Posterior vena cava (tissue), 2 donors: ENCODE measurements around the gene SHISA5. TPM values are rescaled to one million over a fixed set of nuclear protein-coding genes. Genes with fewer than 3 reads are reported as not detected.
"Not testable (repeated sequence)": the region's sequence is repeated elsewhere in the genome, so short reads cannot be mapped to it uniquely, and the experiment has no call there.

ENCODE experiments used
- DNase-seq: peaks from one replicate; pipeline ENCODE4 v3.0.0-alpha.2; 2020; ENCODE audit warnings: low spot score
- intact Hi-C, 2 donors: fragments of 100-400 bp; cut with DNase I; formaldehyde crosslinking; loops; one replicate each; pipeline versions ENCODE4 v1.14.1 to v1.14.2; 2022 to 2023
- long read RNA-seq, 2 donors: library from polyadenylated mRNA; unstranded; transcript quantifications; one replicate each; pipeline ENCODE4 v2.0.0, GENCODE V29; 2020 to 2021
- total RNA-seq, 2 donors: library from RNA; stranded (reverse); fragmentation: NEBNext Ultra II Directional; extraction: Animal tissue kit (Norgen Biotek cat#: 25700); gene quantifications; one replicate each; pipeline ENCODE4 v1.2.1, GENCODE V29; 2021
- donor health status: DM: yes; HTN: yes; CAD: no.
- donor health status: DM: yes; HTN: yes; CAD: no.

SHISA5 gene
- 100 to 1,000 TPM; 142 to 147 TPM for total RNA-seq
- long read RNA-seq, donor 1, transcript SHISA5-206 (4 exons, 1,839 nt): minor isoform, 36 of 98 reads
- long read RNA-seq, donor 1, transcript SHISA5-201 (6 exons, 2,369 nt): major isoform, 39 of 98 reads
- long read RNA-seq, donor 1, partial matches to known transcripts: 6 of 98 reads
- long read RNA-seq, donor 1, other reads (novel, unspliced or antisense): 14 of 98 reads
- long read RNA-seq, donor 2, transcript SHISA5-206 (4 exons, 1,839 nt): major isoform, 295 of 723 reads
- long read RNA-seq, donor 2, transcript SHISA5-208 (6 exons, 2,250 nt): minor isoform, 9 of 723 reads
- long read RNA-seq, donor 2, transcript SHISA5-201 (6 exons, 2,369 nt): minor isoform, 267 of 723 reads
- long read RNA-seq, donor 2, partial matches to known transcripts: 66 of 723 reads
- long read RNA-seq, donor 2, other reads (novel, unspliced or antisense): 83 of 723 reads

GRCh38 chr3:48504051-48504946 is at the start of gene SHISA5:
Gene SHISA5 (minus strand): TSS chr3:48504174. CDS start chr3:48504094, 80 bp downstream.
- peak; percentile 95 for DNase-seq
- intact Hi-C loops: no loop called here

- no peak for DNase-seq
- intact Hi-C loops: loop anchor here in 1 of 2 donors (5.0 kb wide), 1 partner anchor 106 kb away; the partner anchor contains the start of gene ATRIP
These were observed 49.4 kb upstream of the SHISA5 start for GRCh38 chr3:48553361-48553760.

- no peak for DNase-seq
- intact Hi-C loops: loop anchor here in 1 of 2 donors (5.0 kb wide), 1 partner anchor 105 kb away; the partner anchor contains the start of gene ATRIP
These were observed 48.4 kb upstream of the SHISA5 start for GRCh38 chr3:48552111-48552951.

GRCh38 chr3:48551651-48552050 is 47.7 kb upstream of the SHISA5 start:
- intact Hi-C loops: loop anchor here in 1 of 2 donors (5.0 kb wide), 1 partner anchor 104 kb away; the partner anchor contains the start of gene ATRIP
- DNase-seq: not testable (repeated sequence)

- DNase-seq: peak; percentile 96
- intact Hi-C loops: loop anchor here (2.0 to 10.0 kb wide), 3 partner anchors 84 to 274 kb away; no protein-coding TSS in a partner anchor
These were observed 45.0 kb upstream of the SHISA5 start for GRCh38 chr3:48548729-48549705.

GRCh38 chr3:48548126-48548525 is 44.2 kb upstream of the SHISA5 start:
- no peak for DNase-seq
- intact Hi-C loops: loop anchor here (2.0 to 10.0 kb wide), 3 partner anchors 83 to 273 kb away; no protein-coding TSS in a partner anchor

GRCh38 chr3:48546203-48546829 is 42.3 kb upstream of the SHISA5 start:
- intact Hi-C loops: loop anchor here (2.0 to 10.0 kb wide), 3 partner anchors 80 to 272 kb away; a partner anchor contains a TSS
- no peak for DNase-seq

- intact Hi-C loops: loop anchor here (10.0 kb wide), 2 partner anchors 149 to 269 kb away; no protein-coding TSS in a partner anchor
- no peak for DNase-seq
These were observed 40.2 kb upstream of the SHISA5 start for GRCh38 chr3:48544141-48544540.

- intact Hi-C loops: loop anchor here (10.0 kb wide), 2 partner anchors 149 to 269 kb away; no protein-coding TSS in a partner anchor
- DNase-seq: no peak
These were observed 39.4 kb upstream of the SHISA5 start for GRCh38 chr3:48543271-48543866.

- DNase-seq: no peak
- intact Hi-C loops: no loop called here
These were observed 34.5 kb upstream of the SHISA5 start for GRCh38 chr3:48538451-48538850.

- DNase-seq: no peak
- intact Hi-C loops: no loop called here
These were observed 32.8 kb upstream of the SHISA5 start for GRCh38 chr3:48536785-48537184.

GRCh38 chr3:48536116-48536515 is 32.1 kb upstream of the SHISA5 start:
- intact Hi-C loops: no loop called here
- no peak for DNase-seq

GRCh38 chr3:48535578-48535977 is 31.6 kb upstream of the SHISA5 start:
- intact Hi-C loops: no loop called here
- DNase-seq: no peak

GRCh38 chr3:48532977-48533337 is 29.0 kb upstream of the SHISA5 start:
- intact Hi-C loops: no loop called here
- no peak for DNase-seq

- DNase-seq: no peak
- intact Hi-C loops: no loop called here
These were observed 28.4 kb upstream of the SHISA5 start for GRCh38 chr3:48532271-48532976.

GRCh38 chr3:48530701-48531100 is 26.7 kb upstream of the SHISA5 start:
- DNase-seq, intact Hi-C loops: not testable (repeated sequence)
